TTC549 (cell line): Measurements from ENCODE around the gene FEV.

Experiments
- FAIRE-seq: peaks from 2 replicates; lab custom pipeline; 2012; peaks lifted over from hg19 to GRCh38; lab: Jason Lieb, UNC

FEV gene

GRCh38 chr2:218985021-218985324 is at the start of gene FEV:
TSS of gene FEV (minus strand) at chr2:218985184. CDS start at chr2:218985075, 109 bp downstream.
- no peak for FAIRE-seq

- no peak for FAIRE-seq
Measured at GRCh38 chr2:219032051-219032745, 47.2 kb upstream of the FEV start.

GRCh38 chr2:219031005-219031738 is 46.2 kb upstream of the FEV start:
- no peak for FAIRE-seq

- FAIRE-seq: no peak
Measured at GRCh38 chr2:219030177-219030940, 45.4 kb upstream of the FEV start.

GRCh38 chr2:219029829-219030165 is 44.8 kb upstream of the FEV start:
- FAIRE-seq: no peak

GRCh38 chr2:219028996-219029828 is 44.2 kb upstream of the FEV start:
- FAIRE-seq: no peak

- no peak for FAIRE-seq
Measured at GRCh38 chr2:219028141-219028540, 43.2 kb upstream of the FEV start.

- FAIRE-seq: no peak
Measured at GRCh38 chr2:219027511-219028055, 42.6 kb upstream of the FEV start.

- no peak for FAIRE-seq
Measured at GRCh38 chr2:219026946-219027345, 42.0 kb upstream of the FEV start.

- FAIRE-seq: no peak
Measured at GRCh38 chr2:219025637-219026585, 40.9 kb upstream of the FEV start.

GRCh38 chr2:219024059-219024458 is 39.1 kb upstream of the FEV start:
- no peak for FAIRE-seq

GRCh38 chr2:219023045-219023605 is 38.1 kb upstream of the FEV start:
- no peak for FAIRE-seq

GRCh38 chr2:219022616-219023015 is 37.6 kb upstream of the FEV start:
- FAIRE-seq: no peak

GRCh38 chr2:219022041-219022440 is 37.1 kb upstream of the FEV start:
- no peak for FAIRE-seq

GRCh38 chr2:219021591-219021990 is 36.6 kb upstream of the FEV start:
- FAIRE-seq: no peak

GRCh38 chr2:219020604-219021365 is 35.8 kb upstream of the FEV start:
- FAIRE-seq: no peak

GRCh38 chr2:219019436-219019835 is 34.5 kb upstream of the FEV start:
- FAIRE-seq: no peak

- FAIRE-seq: no peak
Measured at GRCh38 chr2:219018726-219019125, 33.7 kb upstream of the FEV start.

- FAIRE-seq: no peak
Measured at GRCh38 chr2:219018286-219018685, 33.3 kb upstream of the FEV start.
